GM19099 (cell line): Measurements from ENCODE around the gene CPT1C.

Experiments used
- POLR2A ChIP-seq: IDR thresholded peaks from 3 replicates; pipeline ENCODE4 v1.6.1; 2011; ENCODE audit warnings: low read depth; ENCODE audit not compliant: insufficient read length; ENCODE audit errors: extremely low read depth

CPT1C gene

GRCh38 chr19:49685845-49686332, 5.0 kb upstream of the CPT1C start:
- TF ChIP-seq POLR2A = no peak

- TF ChIP-seq POLR2A = no peak
These were observed 4.3 kb upstream of the CPT1C start for GRCh38 chr19:49686503-49687088.

GRCh38 chr19:49687150-49687549, 3.8 kb upstream of the CPT1C start:
- no peak for TF ChIP-seq POLR2A

- peak; percentile 3 for TF ChIP-seq POLR2A
These were observed 3.2 kb upstream of the CPT1C start for GRCh38 chr19:49687566-49688316.

- peak; percentile 6 for TF ChIP-seq POLR2A
These were observed 2.3 kb upstream of the CPT1C start for GRCh38 chr19:49688531-49689132.

- TF ChIP-seq POLR2A = peak; percentile 12
These were observed 1.5 kb upstream of the CPT1C start, which contains the start of gene ADM5 for GRCh38 chr19:49689133-49690078. Gene ADM5, plus strand, starts transcription at chr19:49689594. Its CDS starts 244 bp downstream, at chr19:49689838.

GRCh38 chr19:49690079-49690655, 749 bp upstream of the CPT1C start:
- TF ChIP-seq POLR2A = no peak

- no peak for TF ChIP-seq POLR2A
These were observed 579 bp downstream of the CPT1C start for GRCh38 chr19:49691243-49692146.

GRCh38 chr19:49692147-49692506, 1.2 kb downstream of the CPT1C start:
- no peak for TF ChIP-seq POLR2A

- no peak for TF ChIP-seq POLR2A
These were observed 5.2 kb downstream of the CPT1C start for GRCh38 chr19:49696115-49696514.

GRCh38 chr19:49696865-49697264, 5.9 kb downstream of the CPT1C start:
- TF ChIP-seq POLR2A = no peak

GRCh38 chr19:49699364-49699763, 8.4 kb downstream of the CPT1C start:
- no peak for TF ChIP-seq POLR2A

GRCh38 chr19:49700563-49700962, 9.6 kb downstream of the CPT1C start:
- TF ChIP-seq POLR2A = no peak
